Kidney (tissue), 14 donors: ENCODE data around the gene ATXN10. TPM values are rescaled to one million over a fixed set of nuclear protein-coding genes. Genes with fewer than 3 reads are reported as not detected.

ENCODE experiments used
- DNase-seq, 5 donors: peaks; one replicate each; pipeline ENCODE4 v3.0.0-alpha.2; 2013 to 2020
- FAIRE-seq: peaks from 2 replicates; lab custom pipeline; 2012; peaks lifted over from hg19 to GRCh38; lab: Jason Lieb, UNC
- H3K27ac ChIP-seq, 2 donors: one replicate each; pipeline ENCODE4 v1.7.0; 2013; ENCODE audit warnings: low read depth in 2 of 2, low read length in 2 of 2, inconsistent platforms in 1 of 2
- H3K27me3 ChIP-seq: one replicate; pipeline ENCODE4 v1.7.1; 2013; ENCODE audit warnings: low read length, inconsistent platforms; ENCODE audit not compliant: control insufficient read depth, insufficient read depth
- H3K36me3 ChIP-seq, 3 donors: one replicate each; pipeline versions ENCODE4 v1.7.0 to v1.7.1; 2013; ENCODE audit warnings: low read length in 3 of 3, control low read depth in 1 of 3, inconsistent platforms in 1 of 3; ENCODE audit not compliant: insufficient read depth in 3 of 3, control insufficient read depth in 2 of 3
- H3K4me1 ChIP-seq, 3 donors: one replicate each; pipeline versions ENCODE4 v1.7.0 to v1.7.1; 2013; ENCODE audit warnings: low read length in 3 of 3, inconsistent platforms in 1 of 3, low read depth in 1 of 3; ENCODE audit not compliant: control insufficient read depth in 2 of 3, insufficient read depth in 2 of 3
- H3K4me3 ChIP-seq, 3 donors: one replicate each; pipeline versions ENCODE4 v1.7.0 to v1.8.1; 2013; ENCODE audit warnings: low read length in 3 of 3, control low read depth in 1 of 3, inconsistent platforms in 1 of 3
- H3K9ac ChIP-seq, 3 donors: one replicate each; pipeline versions ENCODE4 v1.7.0 to v1.7.1; 2013; ENCODE audit warnings: low read length in 3 of 3, control low read depth in 1 of 3, inconsistent platforms in 1 of 3
- H3K9me3 ChIP-seq, 3 donors: one replicate each; pipeline versions ENCODE4 v1.7.0 to v1.7.1; 2013; ENCODE audit warnings: low read length in 3 of 3, control low read depth in 1 of 3, inconsistent platforms in 1 of 3; ENCODE audit not compliant: control insufficient read depth in 2 of 3, insufficient read depth in 1 of 3
- CTCF ChIP-seq: IDR thresholded peaks from 3 replicates; pipeline ENCODE4 v1.5.1; 2012; ENCODE audit warnings: mild to moderate bottlenecking, moderate library complexity, borderline replicate concordance; ENCODE audit not compliant: insufficient read depth; ENCODE audit errors: extremely low read depth
- intact Hi-C: fragments of 100-400 bp; cut with DNase I; formaldehyde crosslinking; loops from one replicate; pipeline ENCODE4 v1.11.1; 2022
- microRNA-seq: library from miRNA; unstranded; fragments of <30 nt; microRNA quantifications from one replicate; pipeline ENCODE4 v1.2.0, GENCODE V29; 2020
- polyA plus RNA-seq: library from polyadenylated mRNA; stranded (reverse); fragments of 350-450 nt; fragmentation: Illumina TruSeq; extraction: RNeasy Lipid Tissue Mini Kit (QIAGEN cat#74804); gene quantifications from one replicate; pipeline ENCODE4 v1.2.3, GENCODE V29; 2014; ENCODE audit warnings: low read depth, low replicate concordance; ENCODE audit not compliant: insufficient read depth
- total RNA-seq: library from RNA; stranded (reverse); fragmentation: NEBNext Ultra II Directional; extraction: Animal tissue kit (Norgen Biotek cat#: 25700); gene quantifications from one replicate; pipeline ENCODE4 v1.2.1, GENCODE V29; 2021
- donor health status: control.
- donor health status: control.
- donor health status: control.
- donor health status: control.
- donor health status: control.
- donor health status: DM: yes; HTN: yes; CAD: no.
- donor health status: Normal renal cell carcinoma (clear cell type).

ATXN10 gene
- total and polyA plus RNA-seq, 2 donors from 2014 or later = 121 to 142 TPM

- Histone ChIP-seq H3K9me3 (no peaks in the 10 kb centered on the region), H3K9ac (no peak overlapping the region), H3K4me3 (no peak overlapping the region), H3K27ac (no peak overlapping the region), H3K36me3 (no peaks in the 10 kb centered on the region), H3K27me3 (no peaks in the 10 kb centered on the region), H3K4me1 (no peaks in the 10 kb centered on the region)
- DNase-seq = peak in 2 of 5 donors; percentile 45 to 70
- TF ChIP-seq CTCF = no peak
- intact Hi-C loops = no loop called here
- FAIRE-seq = no peak
Observed at GRCh38 chr22:45891996-45892621, 220.5 kb downstream of the ATXN10 start.

- Histone ChIP-seq H3K4me1 (no peaks in the 10 kb centered on the region), H3K4me3 (no peak overlapping the region), H3K9ac (no peak overlapping the region), H3K27ac (no peak overlapping the region), H3K9me3 (no peaks in the 10 kb centered on the region), H3K27me3 (no peaks in the 10 kb centered on the region), H3K36me3 (no peaks in the 10 kb centered on the region)
- intact Hi-C loops = no loop called here
- DNase-seq = peak in 2 of 5 donors; percentile 41 to 61
- no peak for TF ChIP-seq CTCF
- FAIRE-seq = no peak
Observed at GRCh38 chr22:45892681-45893461, 221.2 kb downstream of the ATXN10 start.

- no peaks in the 10 kb centered on the region for H3K36me3 ChIP-seq
- TF ChIP-seq CTCF = no peak
- no peak overlapping the region for H3K4me3 ChIP-seq
- H3K27me3 ChIP-seq = no peaks in the 10 kb centered on the region
- intact Hi-C loops = no loop called here
- FAIRE-seq (no peak), DNase-seq (peak in 2 of 5 donors; percentile 15 to 28)
- H3K9ac ChIP-seq = no peak overlapping the region
- H3K4me1 ChIP-seq = no peaks in the 10 kb centered on the region
- H3K9me3 ChIP-seq = no peaks in the 10 kb centered on the region
- no peak overlapping the region for H3K27ac ChIP-seq
Observed at GRCh38 chr22:45893516-45893915, 221.9 kb downstream of the ATXN10 start.

Small RNAs within 50 kb of the gene (microRNA-seq; reads per million reads assigned to microRNA genes)
- not detected for gene MIR4762

Other genes starting within 250 kb of the ATXN10 start
- 105 TPM for gene FBLN1, start 169.0 kb upstream of the ATXN10 start, total RNA-seq
- gene FBLN1, start 169.0 kb upstream of the ATXN10 start, polyA plus RNA-seq = 23.3 TPM